ENCODE data around the gene NF1. TPM values are rescaled to one million over a fixed set of nuclear protein-coding genes. Genes with fewer than 3 reads are reported as not detected.

Gene NF1
- total RNA-seq, 1 experiment from 2014 or later = 57.0 TPM

- peak overlapping the region; percentile 34 for H3K4me3 ChIP-seq
- H3K27ac ChIP-seq = peak overlapping the region; percentile 0; the same call in 1 of the 2 replicates
- no peaks in the 10 kb centered on the region for H3K36me3 ChIP-seq
- H3K9me3 ChIP-seq (replicated peaks) = no peaks in the 10 kb centered on the region; the same call in 1 of the 2 replicates
- peaks cover 12% of the 10 kb centered on the region for H3K4me1 ChIP-seq
- H3K27me3 ChIP-seq = no peaks in the 10 kb centered on the region
- DNase-seq = peak; percentile 59 to 66
These were observed 330.7 kb downstream of the NF1 start for GRCh38 chr17:31425282-31426040.

Other genes with a start within 250 kb of the NF1 start
- 16.0 and 18.1 TPM in 2 replicates for gene TEFM, start 188.7 kb upstream of the NF1 start, total RNA-seq (2014; rRNA removed; shearing (Covaris generic))
- gene ADAP2, start 173.0 kb upstream of the NF1 start, total RNA-seq (2014; rRNA removed; shearing (Covaris generic)) = 0.30 TPM in 1 of 2 replicates, not detected in the other
- gene RNF135, start 123.9 kb upstream of the NF1 start, total RNA-seq (2014; rRNA removed; shearing (Covaris generic)) = 1.0 and 1.1 TPM in 2 replicates
- gene OMG, start 202.3 kb downstream of the NF1 start, total RNA-seq (2014; rRNA removed; shearing (Covaris generic)) = not detected in 2 replicates
- not detected in 2 replicates for gene EVI2B, start 219.1 kb downstream of the NF1 start, total RNA-seq (2014; rRNA removed; shearing (Covaris generic))
- gene EVI2A, start 226.6 kb downstream of the NF1 start, total RNA-seq (2014; rRNA removed; shearing (Covaris generic)) = 0.10 and 0.38 TPM in 2 replicates

Measured in SJCRH30 (cell line).